GM12878 (cell line): ENCODE results near the gene LMBR1. TPM values are rescaled to one million over a fixed set of nuclear protein-coding genes. Genes with fewer than 3 reads are reported as not detected.

Experiments
- ATAC-seq: fragments of 200-7000 bp; cut with Tn5 transposase; 3 replicates; pipeline ENCODE4 v1.9.1; 2020; ENCODE audit warnings: mild to moderate bottlenecking, moderate library complexity
- BruUV-seq: library from RNA; stranded (reverse); fragments of 400-500 nt; replicated peaks from 2 replicates; lab custom pipeline; 2021; lab: Mats Ljungman, UMichigan
- CTCF ChIA-PET: fragments of 300-600 bp; sonication (Branson Sonifier 250); formaldehyde crosslinking; extraction: SDS; loops from one replicate; lab custom pipeline; 2021; ENCODE audit warnings: inconsistent platforms; lab: Yijun Ruan, JAX
- POLR2A ChIA-PET: fragments of 350-600 bp; formaldehyde crosslinking; extraction: SDS; loops from one replicate; lab custom pipeline; 2021; ENCODE audit warnings: inconsistent platforms; lab: Charles Lee
- RAD21 ChIA-PET: fragments of 300-600 bp; sonication (Branson Sonifier 250); formaldehyde crosslinking; loops from one replicate; lab custom pipeline; 2023; ENCODE audit warnings: antibody characterized with exemption; ENCODE audit not compliant: unreplicated experiment; lab: Charles Lee
- SMC1A ChIA-PET: fragments of 300-600 bp; sonication (Branson Sonifier 250); formaldehyde crosslinking; loops from one replicate; lab custom pipeline; 2023; ENCODE audit not compliant: unreplicated experiment, uncharacterized antibody; lab: Charles Lee
- DNase-seq: peaks from one replicate; pipeline ENCODE4 v3.0.0-alpha.2; 2011; ENCODE audit warnings: low read depth, low spot score
- FAIRE-seq: peaks from 3 replicates; lab custom pipeline; 2011; peaks lifted over from hg19 to GRCh38; lab: Jason Lieb, UNC
- H2AFZ ChIP-seq: 2 replicates; pipeline ENCODE4 v1.6.0; 2011; ENCODE audit warnings: low read depth, low read length, control low read depth; ENCODE audit not compliant: control insufficient read depth
- H3K27ac ChIP-seq: 2 replicates; pipeline ENCODE4 v1.5.1; 2011; ENCODE audit warnings: control low read depth; ENCODE audit not compliant: control insufficient read depth, insufficient read depth
- H3K27me3 ChIP-seq, 2 experiments: replicated peaks in 1 of 2; 2 replicates each; pipeline versions ENCODE4 v1.6.0 to v1.6.1; 2011; ENCODE audit warnings: low read length in 1 of 2; ENCODE audit not compliant: control insufficient read depth in 2 of 2, insufficient read depth in 2 of 2
- H3K36me3 ChIP-seq, 2 experiments: 2 replicates each; pipeline ENCODE4 v1.5.1; 2011; ENCODE audit warnings: low read length in 1 of 2; ENCODE audit not compliant: control insufficient read depth in 2 of 2, insufficient read depth in 2 of 2
- H3K4me1 ChIP-seq: 2 replicates; pipeline ENCODE4 v1.6.1; 2011; ENCODE audit warnings: mild to moderate bottlenecking, low read length, moderate library complexity, mixed read lengths; ENCODE audit not compliant: control insufficient read depth, insufficient read depth
- H3K4me2 ChIP-seq: 2 replicates; pipeline ENCODE4 v1.6.0; 2011; ENCODE audit warnings: control low read depth; ENCODE audit not compliant: control insufficient read depth, insufficient read depth
- H3K4me3 ChIP-seq: fragments of 200-600 bp; sonication (generic); 2 replicates; pipeline ENCODE4 v1.5.1; 2016
- H3K79me2 ChIP-seq: 2 replicates; pipeline ENCODE4 v1.6.0; 2011; ENCODE audit warnings: low read length; ENCODE audit not compliant: control insufficient read depth, insufficient read depth
- H3K9ac ChIP-seq: 2 replicates; pipeline ENCODE4 v1.8.0; 2011; ENCODE audit warnings: low read length, control low read depth, mixed read lengths; ENCODE audit not compliant: control insufficient read depth, insufficient read depth
- H3K9me3 ChIP-seq: replicated peaks from 3 replicates; pipeline ENCODE4 v1.5.1; 2011; ENCODE audit warnings: mild to moderate bottlenecking, low read length; ENCODE audit not compliant: control insufficient read depth, insufficient read depth
- H4K20me1 ChIP-seq: 2 replicates; pipeline ENCODE4 v1.6.0; 2011; ENCODE audit not compliant: control insufficient read depth, insufficient read depth
- JUNB ChIP-seq: IDR thresholded peaks from 2 replicates; pipeline ENCODE4 v1.6.1; 2016; ENCODE audit warnings: antibody characterized with exemption, mild to moderate bottlenecking
- RFX5 ChIP-seq: IDR thresholded peaks from 2 replicates; pipeline ENCODE4 v1.6.1; 2011; ENCODE audit warnings: low read depth, low read length, improper control_type of control experiment
- SIX5 ChIP-seq: IDR thresholded peaks from 2 replicates; pipeline ENCODE4 v1.6.1; 2011; ENCODE audit warnings: mild to moderate bottlenecking, low read depth, low read length, moderate library complexity; ENCODE audit not compliant: severe bottlenecking
- WRNIP1 ChIP-seq: IDR thresholded peaks from 2 replicates; pipeline ENCODE4 v1.6.1; 2011; ENCODE audit warnings: low read depth, low read length, improper control_type of control experiment, borderline replicate concordance
- WGBS: methylation state at CpG from one replicate; pipeline ENCODE4 v1.1.6; 2016; ENCODE audit warnings: low lambda C conversion rate; ENCODE audit not compliant: insufficient replicate concordance, insufficient coverage; ENCODE audit errors: missing lambda C conversion rate; 5-methylcytosine and 5-hydroxymethylcytosine counted together
- in situ Hi-C: fragments of 300-500 bp; cut with MboI; formaldehyde crosslinking; loops from 9 replicates; pipeline ENCODE4 v1.14.3; 2018; ENCODE audit warnings: mixed read lengths
- intact Hi-C: fragments of 100-400 bp; cut with micrococcal nuclease; formaldehyde crosslinking; loops from one replicate; pipeline ENCODE4 v1.14.2; 2022; ENCODE audit not compliant: unreplicated experiment
- polyA plus RNA-seq, 11 experiments: library from polyadenylated mRNA; depleted of rRNA in 4 of 11; unstranded in 6 of 11; stranded (reverse) in 5 of 11; fragments of >200 nt; fragmentation: Nextera tagmentation in 4 of 11; fragmentation: Illumina TruSeq in 1 of 11; extraction: Ambion mirVana in 4 of 11; extraction: Trizol in 1 of 11; gene quantifications; 1 replicate in 1 of 11; 2 replicates in 10 of 11; pipeline versions ENCODE4 v1.2.1 to v1.2.3, GENCODE V29; 2011 to 2016; ENCODE audit warnings: inconsistent platforms in 2 of 11, missing spikeins in 2 of 11, low read depth in 1 of 11
- total RNA-seq, 4 experiments: library from RNA; depleted of rRNA in 3 of 4; stranded (reverse); fragments of >200 nt in 3 of 4; fragmentation: Illumina TruSeq in 1 of 4; extraction: Trizol in 1 of 4; gene quantifications; 2 replicates each; pipeline versions ENCODE4 v1.2.1 to v1.2.3, GENCODE V29; 2013 to 2021
- TF ChIP-seq, protein P1 (sequence below): IDR thresholded peaks from 2 replicates; pipeline ENCODE4 v1.6.1; 2011; ENCODE audit warnings: mild to moderate bottlenecking, low read depth, low read length, moderate library complexity; ENCODE audit not compliant: insufficient replicate concordance

LMBR1 gene
- total and polyA plus RNA-seq, 10 of the 15 experiments (the other 5 are each of a cell fraction or from before 2014, with no cell fraction given): 4.0 to 63.5 (median 28.8) TPM

- TF ChIP-seq SIX5: no peak
- no peak for TF ChIP-seq JUNB
- TF ChIP-seq RFX5: no peak
- TF ChIP-seq, protein P1, sequence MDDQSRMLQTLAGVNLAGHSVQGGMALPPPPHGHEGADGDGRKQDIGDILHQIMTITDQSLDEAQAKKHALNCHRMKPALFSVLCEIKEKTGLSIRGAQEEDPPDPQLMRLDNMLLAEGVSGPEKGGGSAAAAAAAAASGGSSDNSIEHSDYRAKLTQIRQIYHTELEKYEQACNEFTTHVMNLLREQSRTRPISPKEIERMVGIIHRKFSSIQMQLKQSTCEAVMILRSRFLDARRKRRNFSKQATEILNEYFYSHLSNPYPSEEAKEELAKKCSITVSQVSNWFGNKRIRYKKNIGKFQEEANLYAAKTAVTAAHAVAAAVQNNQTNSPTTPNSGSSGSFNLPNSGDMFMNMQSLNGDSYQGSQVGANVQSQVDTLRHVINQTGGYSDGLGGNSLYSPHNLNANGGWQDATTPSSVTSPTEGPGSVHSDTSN: peak; percentile 11
- no peak for TF ChIP-seq WRNIP1
- intact Hi-C loops: no loop called here
Measured at GRCh38 chr7:156941393-156942182, 48.6 kb upstream of the LMBR1 start.

More at GRCh38 chr7:156941393-156942182, 48.6 kb upstream of the LMBR1 start:
- in situ Hi-C loops: no loop called here
- H4K20me1 ChIP-seq: no peaks in the 10 kb centered on the region
- DNase-seq (no peak), FAIRE-seq (no peak), ATAC-seq (no peak)
- H2AFZ ChIP-seq: no peak overlapping the region
- H3K4me1 ChIP-seq: no peaks in the 10 kb centered on the region
- ChIA-PET CTCF (no interaction called here), POLR2A (no interaction called here), RAD21 (no interaction called here), SMC1A (no interaction called here)
- H3K27ac ChIP-seq: no peak overlapping the region
- H3K9ac ChIP-seq: no peak overlapping the region
- no peak overlapping the region for H3K4me3 ChIP-seq
- no peak overlapping the region for H3K4me2 ChIP-seq
- H3K36me3 ChIP-seq: no peaks in the 10 kb centered on the region
- no peaks in the 10 kb centered on the region; the same call in 2 of the 3 replicates for H3K9me3 ChIP-seq
- no peaks in the 10 kb centered on the region for H3K79me2 ChIP-seq
- BruUV-seq: no TSS peak
- WGBS: 91% methylated on average over 59 of the region's 92 CpGs
- peaks cover 0 to 2% of the 10 kb centered on the region in 2 experiments; a peak in 1 of 4 replicates for H3K27me3 ChIP-seq
